Vein endothelial cell (primary cell): ENCODE data around the gene CEP164. TPM values are rescaled to one million over a fixed set of nuclear protein-coding genes. Genes with fewer than 3 reads are reported as not detected.

Experiments
- total RNA-seq: library from RNA; depleted of rRNA; stranded (reverse); fragments of >200 nt; gene quantifications from 2 replicates; pipeline ENCODE4 v1.2.3, GENCODE V29; 2012

CEP164 gene
- 30.1 and 36.5 TPM in 2 replicates for total RNA-seq

DNA sequence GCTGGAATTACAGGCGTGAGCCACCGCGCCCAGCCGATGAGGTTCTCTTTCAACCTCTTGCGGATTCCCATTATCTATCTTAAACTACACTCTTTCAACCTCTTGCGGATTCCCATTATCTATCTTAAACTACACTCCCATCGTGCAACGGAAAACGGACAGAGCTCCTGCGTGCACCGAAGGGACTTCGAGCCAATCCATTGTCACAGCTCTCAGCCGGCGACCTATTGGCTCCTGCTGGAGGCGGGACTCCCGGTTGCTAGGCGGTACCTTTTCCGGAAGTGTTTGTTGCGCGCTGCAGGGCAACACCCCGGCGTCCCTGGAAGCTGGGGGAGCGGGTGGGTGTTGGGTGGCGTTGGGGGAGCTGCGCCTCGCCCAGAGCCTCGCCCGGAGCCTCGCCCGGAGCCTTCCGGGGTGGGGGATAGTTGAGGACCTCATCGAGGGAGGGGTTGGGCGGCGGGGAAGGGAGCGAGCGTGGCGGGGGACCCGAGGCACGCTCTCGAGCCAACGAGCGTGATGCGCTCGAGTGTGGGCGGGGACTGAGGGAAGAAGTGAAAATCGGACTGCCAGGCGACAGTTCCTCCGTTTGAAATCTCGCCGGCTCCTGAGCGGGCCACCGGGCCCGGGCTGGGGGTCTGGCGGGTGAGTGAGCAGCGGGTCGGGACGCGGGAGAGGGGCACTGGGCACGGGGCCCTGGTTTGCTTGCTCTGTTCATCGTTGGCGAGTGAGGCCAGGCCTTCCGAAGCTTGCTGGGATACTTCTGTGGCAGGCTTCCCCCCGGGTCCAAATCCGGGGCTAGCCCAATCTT is at the start of gene CEP164:
CEP164 (plus strand) TSS at position 288 of the 808 bp plus-strand sequence. CDS start 10,733 bp downstream, outside the sequence.

DNA sequence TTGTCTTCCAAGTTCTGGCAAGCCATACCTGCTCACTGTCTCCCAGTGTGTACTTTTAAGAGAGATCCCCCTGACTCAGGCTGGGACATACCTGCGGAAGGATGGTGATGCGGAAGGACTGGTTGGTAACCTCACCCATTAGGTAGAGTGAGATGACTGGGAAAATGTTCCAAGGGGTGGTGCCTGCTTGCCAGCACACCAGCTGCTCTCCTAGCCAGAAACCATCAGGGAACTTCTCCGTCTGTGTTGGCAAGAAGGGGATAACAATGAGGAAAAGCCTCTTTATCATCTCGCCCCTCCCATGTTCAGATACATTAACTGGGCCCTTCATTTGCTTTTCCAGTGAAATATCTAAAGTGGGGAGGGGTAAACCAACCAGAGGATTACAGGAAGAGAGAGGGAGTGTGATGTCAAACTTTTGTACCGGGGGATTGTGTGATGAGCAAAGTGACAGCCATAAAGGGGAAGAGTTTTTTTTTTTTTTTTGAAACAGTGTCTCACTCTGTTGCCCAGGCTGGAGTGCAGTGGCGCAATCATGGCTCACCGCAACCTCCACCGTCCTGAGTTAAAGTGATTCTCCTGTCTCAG is 36.8 kb upstream of the CEP164 start, which contains the start of gene BACE1-AS:
BACE1-AS (plus strand) TSS at position 538 of the 588 bp plus-strand sequence.

GRCh38 chr11:117316197-117316961 is 11.3 kb upstream of the CEP164 start, which contains the start of gene BACE1:
Gene BACE1, minus strand, starts transcription at chr11:117316256. Its CDS starts 461 bp downstream, at chr11:117315795.

Other genes starting within 250 kb of the CEP164 start
- 13.9 and 16.7 TPM in 2 replicates for gene SIK3, start 229.4 kb upstream of the CEP164 start, total RNA-seq
- 174 and 201 TPM in 2 replicates for gene PAFAH1B2, start 183.6 kb upstream of the CEP164 start, total RNA-seq
- 13.1 and 17.3 TPM in 2 replicates for gene SIDT2, start 149.1 kb upstream of the CEP164 start, total RNA-seq
- gene TAGLN, start 128.5 kb upstream of the CEP164 start, total RNA-seq = 23.5 and 49.6 TPM in 2 replicates
- gene PCSK7, start 95.8 kb upstream of the CEP164 start, total RNA-seq = 45.1 and 50.2 TPM in 2 replicates
- gene RNF214, start 95.2 kb upstream of the CEP164 start, total RNA-seq = 14.2 and 14.4 TPM in 2 replicates
- 3.7 and 4.6 TPM in 2 replicates for gene BACE1-AS, start 36.5 kb upstream of the CEP164 start, total RNA-seq
- 16.3 and 16.5 TPM in 2 replicates for gene BACE1, start 11.6 kb upstream of the CEP164 start, total RNA-seq